Measurements from ENCODE around the gene DAPL1. TPM values are rescaled to one million over a fixed set of nuclear protein-coding genes. Genes with fewer than 3 reads are reported as not detected.

The DAPL1 gene
- total RNA-seq, 1 donor from 2014 or later: not detected

- no peak overlapping the region for H3K4me3 Mint-ChIP-seq
- peaks cover 21% of the 10 kb centered on the region for H3K4me1 Mint-ChIP-seq (ENCODE audit: unreplicated experiment)
- no peak for TF ChIP-seq CTCF (conservative IDR thresholded peaks at IDR 0.05)
- H3K27ac Mint-ChIP-seq: no peak overlapping the region
- H3K36me3 Mint-ChIP-seq: no peaks in the 10 kb centered on the region
- no peak for DNase-seq (ENCODE audit: extremely low spot score, unreplicated experiment)
- H3K27me3 Mint-ChIP-seq: no peaks in the 10 kb centered on the region
- no peaks in the 10 kb centered on the region for H3K9me3 Mint-ChIP-seq
Observed at GRCh38 chr2:158822193-158822592, 27.1 kb downstream of the DAPL1 start.

- Mint-ChIP-seq H3K27me3 (no peaks in the 10 kb centered on the region), H3K36me3 (no peaks in the 10 kb centered on the region), H3K27ac (no peak overlapping the region), H3K4me3 (no peak overlapping the region), H3K9me3 (no peaks in the 10 kb centered on the region), H3K4me1 (ENCODE audit: unreplicated experiment) (peaks cover 22% of the 10 kb centered on the region)
- no peak for DNase-seq (ENCODE audit: extremely low spot score, unreplicated experiment)
- TF ChIP-seq CTCF (conservative IDR thresholded peaks at IDR 0.05): no peak
Observed at GRCh38 chr2:158823486-158824237, 28.5 kb downstream of the DAPL1 start.

GRCh38 chr2:158825021-158825420 lies 29.9 kb downstream of the DAPL1 start:
- no peak overlapping the region for H3K27ac Mint-ChIP-seq
- H3K4me1 Mint-ChIP-seq (ENCODE audit: unreplicated experiment): peaks cover 29% of the 10 kb centered on the region
- no peak for TF ChIP-seq CTCF (conservative IDR thresholded peaks at IDR 0.05)
- H3K27me3 Mint-ChIP-seq: no peaks in the 10 kb centered on the region
- H3K4me3 Mint-ChIP-seq: no peak overlapping the region
- DNase-seq (ENCODE audit: extremely low spot score, unreplicated experiment): no peak
- H3K36me3 Mint-ChIP-seq: no peaks in the 10 kb centered on the region
- no peaks in the 10 kb centered on the region for H3K9me3 Mint-ChIP-seq

GRCh38 chr2:158826965-158827364 lies 31.8 kb downstream of the DAPL1 start:
- Mint-ChIP-seq H3K4me3 (no peak overlapping the region), H3K27ac (peak overlapping the region; percentile 10), H3K9me3 (no peaks in the 10 kb centered on the region), H3K4me1 (ENCODE audit: unreplicated experiment) (peaks cover 16% of the 10 kb centered on the region), H3K36me3 (no peaks in the 10 kb centered on the region), H3K27me3 (no peaks in the 10 kb centered on the region)
- TF ChIP-seq CTCF (conservative IDR thresholded peaks at IDR 0.05): no peak
- DNase-seq (ENCODE audit: extremely low spot score, unreplicated experiment): no peak

GRCh38 chr2:158828378-158829164 lies 33.5 kb downstream of the DAPL1 start:
- H3K27ac Mint-ChIP-seq: peak overlapping the region; percentile 33
- TF ChIP-seq CTCF (conservative IDR thresholded peaks at IDR 0.05): no peak
- H3K36me3 Mint-ChIP-seq: no peaks in the 10 kb centered on the region
- H3K27me3 Mint-ChIP-seq: no peaks in the 10 kb centered on the region
- H3K4me3 Mint-ChIP-seq: peak overlapping the region; percentile 4
- DNase-seq (ENCODE audit: extremely low spot score, unreplicated experiment): no peak
- H3K4me1 Mint-ChIP-seq (ENCODE audit: unreplicated experiment): peaks cover 13% of the 10 kb centered on the region
- H3K9me3 Mint-ChIP-seq: no peaks in the 10 kb centered on the region
